Measurements from ENCODE around the gene MAST4.

The MAST4 gene

GRCh38 chr5:66728049-66728448 lies 131.9 kb downstream of the MAST4 start:
- H3K4me1 ChIP-seq (ENCODE audit: low read length), result no peaks in the 10 kb centered on the region
- no peak overlapping the region for H3K9ac ChIP-seq (ENCODE audit: low read length)
- no peaks in the 10 kb centered on the region for H3F3A ChIP-seq (ENCODE audit: insufficient read depth, low read length)
- no peaks in the 10 kb centered on the region for H3K79me2 ChIP-seq (ENCODE audit: low read length)
- H3K4me3 ChIP-seq (ENCODE audit: low read length), result no peak overlapping the region
- no peaks in the 10 kb centered on the region for H3K36me3 ChIP-seq (replicated peaks; ENCODE audit: insufficient read depth, low read length)
- no peaks in the 10 kb centered on the region for H3K9me2 ChIP-seq (replicated peaks; ENCODE audit: insufficient read depth, low read length)
- H2AFZ ChIP-seq (ENCODE audit: low read length), result no peak overlapping the region
- TF ChIP-seq EZH2 (optimal IDR thresholded peaks at IDR 0.05; ENCODE audit: low read depth, low read length), result no peak
- no peak for TF ChIP-seq EZH2phosphoT487 (IDR thresholded peaks at IDR 0.05; ENCODE audit: low read length)
- no peak for TF ChIP-seq CTCF (IDR thresholded peaks at IDR 0.05; ENCODE audit: low read length)
- no peaks in the 10 kb centered on the region for H3K27me3 ChIP-seq (replicated peaks; ENCODE audit: insufficient read depth, low read length)
- no peak overlapping the region for H3K4me2 ChIP-seq (ENCODE audit: low read depth, low read length)
- H4K20me1 ChIP-seq (ENCODE audit: insufficient read depth, low read length), result no peaks in the 10 kb centered on the region
- no peak overlapping the region for H3K27ac ChIP-seq (ENCODE audit: low read length)
- DNase-seq, result no peak
- H3K9me3 ChIP-seq (replicated peaks; ENCODE audit: insufficient read depth, low read length), result no peaks in the 10 kb centered on the region

GRCh38 chr5:66737096-66737495 lies 140.9 kb downstream of the MAST4 start:
- H3K9ac ChIP-seq (ENCODE audit: low read length), result no peak overlapping the region
- H3K4me2 ChIP-seq (ENCODE audit: low read depth, low read length), result no peak overlapping the region
- no peak for DNase-seq
- H3K4me1 ChIP-seq (ENCODE audit: low read length), result no peaks in the 10 kb centered on the region
- H3K27me3 ChIP-seq (replicated peaks; ENCODE audit: insufficient read depth, low read length), result no peaks in the 10 kb centered on the region
- H3F3A ChIP-seq (ENCODE audit: insufficient read depth, low read length), result no peaks in the 10 kb centered on the region
- no peaks in the 10 kb centered on the region for H3K9me2 ChIP-seq (replicated peaks; ENCODE audit: insufficient read depth, low read length)
- H2AFZ ChIP-seq (ENCODE audit: low read length), result no peak overlapping the region
- no peak overlapping the region for H3K4me3 ChIP-seq (ENCODE audit: low read length)
- no peaks in the 10 kb centered on the region for H4K20me1 ChIP-seq (ENCODE audit: insufficient read depth, low read length)
- no peak overlapping the region for H3K27ac ChIP-seq (ENCODE audit: low read length)
- H3K9me3 ChIP-seq (replicated peaks; ENCODE audit: insufficient read depth, low read length), result no peaks in the 10 kb centered on the region
- H3K79me2 ChIP-seq (ENCODE audit: low read length), result no peaks in the 10 kb centered on the region
- no peaks in the 10 kb centered on the region for H3K36me3 ChIP-seq (replicated peaks; ENCODE audit: insufficient read depth, low read length)
- TF ChIP-seq CTCF (IDR thresholded peaks at IDR 0.05; ENCODE audit: low read length), result no peak
- no peak for TF ChIP-seq EZH2phosphoT487 (IDR thresholded peaks at IDR 0.05; ENCODE audit: low read length)
- no peak for TF ChIP-seq EZH2 (optimal IDR thresholded peaks at IDR 0.05; ENCODE audit: low read depth, low read length)

- Histone ChIP-seq H3K27ac (ENCODE audit: low read length) (no peak overlapping the region), H3K9ac (ENCODE audit: low read length) (no peak overlapping the region), H2AFZ (ENCODE audit: low read length) (no peak overlapping the region), H3K36me3 (replicated peaks; ENCODE audit: insufficient read depth, low read length) (no peaks in the 10 kb centered on the region), H3K4me3 (ENCODE audit: low read length) (no peak overlapping the region), H3K79me2 (ENCODE audit: low read length) (no peaks in the 10 kb centered on the region), H3K4me1 (ENCODE audit: low read length) (no peaks in the 10 kb centered on the region), H3F3A (ENCODE audit: insufficient read depth, low read length) (no peaks in the 10 kb centered on the region), H3K27me3 (replicated peaks; ENCODE audit: insufficient read depth, low read length) (no peaks in the 10 kb centered on the region), H4K20me1 (ENCODE audit: insufficient read depth, low read length) (no peaks in the 10 kb centered on the region), H3K4me2 (ENCODE audit: low read depth, low read length) (no peak overlapping the region), H3K9me2 (replicated peaks; ENCODE audit: insufficient read depth, low read length) (no peaks in the 10 kb centered on the region), H3K9me3 (replicated peaks; ENCODE audit: insufficient read depth, low read length) (no peaks in the 10 kb centered on the region)
- TF ChIP-seq EZH2phosphoT487 (IDR thresholded peaks at IDR 0.05; ENCODE audit: low read length) (no peak), EZH2 (optimal IDR thresholded peaks at IDR 0.05; ENCODE audit: low read depth, low read length) (no peak), CTCF (IDR thresholded peaks at IDR 0.05; ENCODE audit: low read length) (no peak)
- no peak for DNase-seq
Observed at GRCh38 chr5:66738136-66738535, 141.9 kb downstream of the MAST4 start.

Measured in MM.1S (cell line).